OCI-LY1 (cell line): ENCODE measurements around the gene ZBTB17.

Source experiments
- EZH2 ChIP-seq: fragments of 200-600 bp; sonication (generic), shearing (Covaris generic); IDR thresholded peaks from 2 replicates; pipeline ENCODE4 v1.8.0; 2017; ENCODE audit warnings: borderline replicate concordance, mixed run types, mild to moderate bottlenecking, antibody characterized with exemption, low read length, moderate library complexity, mixed read lengths
- TF ChIP-seq, protein P1 (sequence below): fragments of 200-600 bp; sonication (generic), shearing (Covaris generic); IDR thresholded peaks from 2 replicates; pipeline ENCODE4 v1.5.1; 2017; ENCODE audit warnings: mild to moderate bottlenecking, antibody characterized with exemption, low read length, moderate library complexity, mixed read lengths

DNA sequence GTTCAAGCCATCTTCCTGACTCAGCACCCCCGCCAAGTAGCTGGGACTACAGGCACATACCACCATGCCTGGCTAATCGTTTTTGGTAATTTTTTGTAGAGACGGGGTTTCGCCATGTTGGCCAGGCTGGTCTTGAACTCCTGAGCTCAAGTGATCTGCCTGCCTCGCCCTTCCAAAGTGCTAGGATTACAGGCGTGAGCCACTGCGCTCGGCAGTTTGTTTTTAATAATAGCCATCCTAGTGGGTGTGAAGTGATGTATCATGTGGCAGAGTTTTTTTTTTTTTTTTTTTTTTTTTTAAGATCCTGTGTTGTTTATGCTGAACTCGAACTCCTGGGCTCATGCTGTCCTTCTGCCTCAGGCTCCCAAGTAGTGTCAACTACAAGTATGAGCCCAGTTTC is 76.6 kb downstream of the ZBTB17 start:
- TF ChIP-seq, protein P1, sequence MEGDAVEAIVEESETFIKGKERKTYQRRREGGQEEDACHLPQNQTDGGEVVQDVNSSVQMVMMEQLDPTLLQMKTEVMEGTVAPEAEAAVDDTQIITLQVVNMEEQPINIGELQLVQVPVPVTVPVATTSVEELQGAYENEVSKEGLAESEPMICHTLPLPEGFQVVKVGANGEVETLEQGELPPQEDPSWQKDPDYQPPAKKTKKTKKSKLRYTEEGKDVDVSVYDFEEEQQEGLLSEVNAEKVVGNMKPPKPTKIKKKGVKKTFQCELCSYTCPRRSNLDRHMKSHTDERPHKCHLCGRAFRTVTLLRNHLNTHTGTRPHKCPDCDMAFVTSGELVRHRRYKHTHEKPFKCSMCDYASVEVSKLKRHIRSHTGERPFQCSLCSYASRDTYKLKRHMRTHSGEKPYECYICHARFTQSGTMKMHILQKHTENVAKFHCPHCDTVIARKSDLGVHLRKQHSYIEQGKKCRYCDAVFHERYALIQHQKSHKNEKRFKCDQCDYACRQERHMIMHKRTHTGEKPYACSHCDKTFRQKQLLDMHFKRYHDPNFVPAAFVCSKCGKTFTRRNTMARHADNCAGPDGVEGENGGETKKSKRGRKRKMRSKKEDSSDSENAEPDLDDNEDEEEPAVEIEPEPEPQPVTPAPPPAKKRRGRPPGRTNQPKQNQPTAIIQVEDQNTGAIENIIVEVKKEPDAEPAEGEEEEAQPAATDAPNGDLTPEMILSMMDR: no peak
- TF ChIP-seq EZH2: no peak
